ENCODE measurements around the gene NFIC.
"Not testable (repeated sequence)": the region's sequence is repeated elsewhere in the genome, so short reads cannot be mapped to it uniquely, and the experiment has no call there.

Gene NFIC

DNA sequence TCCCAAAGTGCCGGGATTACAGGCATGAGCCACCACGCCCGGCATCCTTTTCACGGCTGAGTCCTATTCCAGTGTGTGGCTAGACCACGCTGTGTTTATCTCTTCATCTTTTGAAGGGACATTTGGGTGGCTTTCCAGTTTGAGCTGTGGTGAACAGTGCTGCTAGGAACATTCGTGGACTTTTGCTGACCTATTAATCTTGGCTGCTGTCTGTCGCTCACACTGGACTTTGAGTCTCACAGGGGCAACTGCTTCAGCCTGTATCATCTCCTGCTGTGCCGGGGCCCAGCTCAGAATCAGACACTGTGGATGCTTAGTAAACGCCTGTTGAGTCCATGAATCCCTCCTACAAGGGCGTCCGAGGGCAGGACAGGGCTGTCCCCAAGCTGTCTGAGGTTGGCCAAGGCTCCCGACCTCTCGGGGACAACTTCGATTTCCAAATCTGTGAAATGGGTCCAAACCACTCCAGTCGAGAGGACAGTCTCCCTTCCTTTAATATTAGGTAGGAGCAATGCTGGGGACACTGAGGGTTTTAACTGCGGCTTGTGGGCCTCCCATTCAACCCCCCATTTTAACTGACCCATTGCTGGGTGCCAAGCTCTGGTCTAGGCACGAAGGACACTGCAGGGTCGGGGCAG is 65.5 kb downstream of the NFIC start:
- DNase-seq = no peak

DNA sequence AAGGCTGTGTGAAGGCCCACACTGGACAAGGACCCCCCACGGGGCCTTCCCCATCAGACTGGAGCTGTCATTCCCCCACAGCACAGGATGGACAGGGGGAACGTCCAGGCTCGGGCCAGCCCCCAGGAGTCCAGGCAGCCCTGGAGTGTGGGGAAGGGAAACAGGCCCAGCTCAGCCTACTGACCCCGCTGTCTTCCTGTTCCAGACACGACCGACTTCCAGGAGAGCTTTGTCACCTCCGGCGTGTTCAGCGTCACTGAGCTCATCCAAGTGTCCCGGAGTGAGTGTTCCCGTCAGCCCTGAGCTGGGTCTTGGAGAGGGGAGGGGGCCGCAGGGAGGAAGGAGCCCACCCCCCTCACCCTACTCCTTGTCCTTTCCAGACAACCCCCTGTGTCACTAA is 66.9 kb downstream of the NFIC start:
- DNase-seq = no peak

DNA sequence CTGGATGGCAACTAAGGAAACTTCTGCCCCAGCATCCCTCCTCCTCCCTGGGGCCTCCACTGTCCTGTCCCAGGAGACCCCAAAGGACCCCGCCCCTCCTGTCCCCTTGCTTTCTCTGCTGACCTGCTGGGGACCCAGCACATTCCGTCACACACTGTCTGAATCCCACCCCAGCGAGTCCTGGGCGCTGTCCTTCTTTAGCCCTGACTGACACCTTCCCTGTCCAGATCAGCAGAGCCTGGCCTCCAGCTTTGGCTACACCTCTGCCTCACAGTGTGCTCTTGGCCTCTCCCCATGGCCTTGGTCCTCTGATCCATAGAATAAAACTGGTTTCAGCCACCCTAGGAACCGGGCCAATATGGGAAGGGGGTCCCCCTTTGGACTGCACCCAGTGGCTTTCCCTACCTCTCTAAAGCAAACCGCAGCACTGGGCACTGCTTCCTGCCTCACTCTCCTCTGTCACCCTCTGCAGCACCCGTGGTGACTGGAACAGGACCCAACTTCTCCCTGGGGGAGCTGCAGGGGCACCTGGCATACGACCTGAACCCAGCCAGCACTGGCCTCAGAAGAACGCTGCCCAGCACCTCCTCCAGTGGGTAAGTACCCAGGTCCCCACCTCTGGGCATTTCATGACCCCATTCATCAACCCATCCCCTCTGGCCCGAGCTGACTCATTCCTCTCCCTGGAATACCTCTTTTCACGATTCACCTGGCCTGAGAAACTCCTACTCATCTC is 67.6 kb downstream of the NFIC start:
- no peak for DNase-seq

DNA sequence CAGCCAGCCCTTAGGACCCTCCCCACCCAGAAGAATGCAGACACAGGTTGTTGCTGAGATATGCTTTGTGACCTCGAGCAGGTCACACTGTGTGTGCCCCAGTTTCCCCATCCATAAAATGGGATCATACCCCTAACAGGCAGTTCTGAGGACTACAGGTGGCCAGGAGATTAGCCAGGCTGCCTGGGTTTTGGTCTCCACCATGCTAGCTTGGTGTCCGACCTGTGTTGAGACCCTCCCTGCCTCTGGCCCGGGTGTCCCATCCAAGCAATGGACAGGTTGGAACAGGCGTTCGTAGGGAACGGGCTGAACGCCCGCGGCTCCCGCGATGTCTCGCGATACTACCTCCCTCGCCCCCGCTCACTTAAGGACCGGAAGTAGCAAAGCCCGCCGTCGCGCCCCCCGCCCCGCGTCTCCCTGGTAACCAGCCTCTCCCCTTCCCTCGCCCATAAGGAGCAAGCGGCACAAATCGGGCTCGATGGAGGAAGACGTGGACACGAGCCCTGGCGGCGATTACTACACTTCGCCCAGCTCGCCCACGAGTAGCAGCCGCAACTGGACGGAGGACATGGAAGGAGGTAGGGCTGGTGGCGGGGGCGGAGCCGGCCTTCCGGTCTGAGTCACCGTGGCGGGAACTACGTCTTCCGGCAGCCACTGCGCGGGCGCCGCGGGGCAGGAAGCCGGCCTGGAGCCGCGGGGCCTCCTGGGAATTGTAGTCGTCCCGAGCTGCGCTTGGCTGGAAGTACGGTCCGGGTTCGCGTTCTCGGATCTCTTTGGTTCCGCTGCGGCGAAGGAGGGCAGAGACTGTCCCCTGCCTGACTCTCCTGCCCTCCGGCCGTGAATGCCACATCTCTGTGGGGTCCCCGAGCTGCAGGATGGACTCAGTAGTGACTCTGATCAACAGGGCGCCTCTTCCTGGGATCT is 68.5 kb downstream of the NFIC start:
- DNase-seq = peak; percentile 95

DNA sequence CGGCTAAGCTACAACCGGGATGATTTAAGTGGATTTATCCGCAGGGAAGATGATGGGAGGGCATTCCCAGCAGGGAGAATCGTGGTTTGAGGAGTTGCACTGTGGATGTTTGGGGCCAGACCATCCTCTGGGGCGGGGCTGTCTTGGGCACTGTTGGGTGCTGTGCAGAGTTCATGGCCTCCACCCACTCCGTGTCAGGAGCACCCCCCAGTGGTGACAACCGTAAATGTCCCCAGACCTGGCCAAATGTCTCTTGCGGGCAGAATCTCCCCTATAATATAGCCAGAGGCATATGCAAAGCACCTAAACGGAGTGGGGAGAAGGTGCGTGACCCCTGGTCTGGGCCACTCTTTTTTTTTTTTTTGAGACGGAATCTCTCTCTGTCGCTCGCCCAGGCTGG is 73.7 kb downstream of the NFIC start:
- DNase-seq = peak; percentile 6

DNA sequence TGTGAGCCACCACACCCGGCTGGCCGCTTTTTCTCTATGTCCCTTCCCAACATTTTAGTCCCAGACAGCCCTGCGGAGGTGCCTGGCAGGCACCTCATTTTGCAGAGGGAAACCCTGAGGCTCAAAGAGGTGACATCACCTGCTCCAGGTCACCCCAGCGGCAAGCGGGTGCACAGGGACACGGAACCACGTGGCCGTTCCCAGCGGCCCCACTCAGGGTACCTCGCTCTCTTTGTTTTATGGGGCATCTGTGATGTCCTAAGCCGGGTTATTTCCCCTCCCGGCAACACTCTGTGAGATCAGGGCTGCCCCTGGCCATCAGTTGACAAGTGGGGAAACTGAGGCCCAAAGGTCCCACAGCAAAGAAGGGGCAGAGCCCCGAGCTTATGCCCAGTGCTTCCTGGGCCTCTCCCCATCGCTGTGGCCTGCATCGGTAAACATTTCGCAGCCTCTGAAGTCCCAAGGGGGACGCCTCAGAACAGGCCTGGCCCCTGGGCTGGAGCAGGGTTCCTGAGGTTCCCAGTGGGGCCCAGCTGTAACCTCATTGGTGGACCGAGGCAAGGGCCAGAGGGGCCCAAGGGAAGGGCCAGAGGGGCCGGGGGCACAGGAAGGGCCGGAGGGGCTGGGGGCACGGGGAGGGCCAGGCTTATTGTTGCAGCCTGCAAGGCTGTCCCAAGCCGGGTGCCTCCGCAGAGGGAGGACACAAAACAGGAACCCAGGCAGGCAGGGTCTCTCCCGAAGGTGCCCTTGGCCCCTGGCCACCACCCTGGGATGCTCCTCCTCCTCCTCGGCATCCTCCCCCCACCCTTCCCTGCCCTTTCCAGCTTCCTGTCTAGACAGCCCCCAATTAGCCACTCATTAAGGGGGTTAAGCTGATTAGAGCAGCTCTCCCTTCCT is 75.0 kb downstream of the NFIC start:
- no peak for DNase-seq

DNA sequence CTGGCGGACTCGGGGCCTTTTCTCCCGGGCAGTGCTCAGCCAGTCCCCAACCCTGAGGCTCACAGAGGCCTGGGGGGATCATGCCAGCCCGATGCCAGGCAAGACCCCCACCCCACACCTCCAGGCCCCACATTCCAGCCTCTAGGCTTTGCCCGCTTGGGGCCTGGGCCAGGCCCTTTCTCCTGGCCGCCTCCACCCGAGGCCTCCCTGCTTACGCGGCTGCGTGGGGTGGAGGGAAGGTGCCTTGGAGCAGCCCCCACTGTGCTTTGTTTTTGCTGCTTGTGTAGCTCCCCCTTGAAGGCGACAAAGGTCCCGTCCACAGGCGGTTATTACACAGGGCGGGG is 75.6 kb downstream of the NFIC start:
- no peak for DNase-seq

DNA sequence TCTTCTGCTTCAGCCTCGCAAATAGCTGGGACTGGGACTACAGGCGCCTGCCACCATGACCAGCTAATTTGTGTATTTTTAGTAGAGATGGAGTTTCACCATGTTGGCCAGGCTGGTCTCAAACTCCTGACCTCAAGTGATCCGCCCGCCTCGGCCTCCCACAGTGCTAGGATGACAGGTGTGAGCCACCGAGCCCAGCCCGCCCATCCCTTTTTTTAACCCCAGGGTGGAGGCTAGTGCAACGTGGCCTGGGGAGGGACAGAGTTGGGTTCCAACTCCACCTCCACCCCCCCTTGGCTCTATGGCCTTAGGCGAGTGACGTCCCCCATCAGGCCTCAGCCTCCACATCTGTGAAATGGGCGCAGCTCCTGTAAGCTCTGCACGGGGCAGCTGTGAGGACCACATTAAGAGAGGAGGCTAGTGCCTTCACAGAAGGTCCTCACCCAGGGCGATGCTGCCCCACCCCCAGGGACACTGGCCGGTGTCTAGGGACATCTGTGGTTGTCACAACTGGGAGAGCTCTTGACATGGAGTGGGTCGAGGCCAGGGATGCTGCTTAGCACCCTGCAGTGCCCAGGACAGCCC is 76.2 kb downstream of the NFIC start:
- no peak for DNase-seq

DNA sequence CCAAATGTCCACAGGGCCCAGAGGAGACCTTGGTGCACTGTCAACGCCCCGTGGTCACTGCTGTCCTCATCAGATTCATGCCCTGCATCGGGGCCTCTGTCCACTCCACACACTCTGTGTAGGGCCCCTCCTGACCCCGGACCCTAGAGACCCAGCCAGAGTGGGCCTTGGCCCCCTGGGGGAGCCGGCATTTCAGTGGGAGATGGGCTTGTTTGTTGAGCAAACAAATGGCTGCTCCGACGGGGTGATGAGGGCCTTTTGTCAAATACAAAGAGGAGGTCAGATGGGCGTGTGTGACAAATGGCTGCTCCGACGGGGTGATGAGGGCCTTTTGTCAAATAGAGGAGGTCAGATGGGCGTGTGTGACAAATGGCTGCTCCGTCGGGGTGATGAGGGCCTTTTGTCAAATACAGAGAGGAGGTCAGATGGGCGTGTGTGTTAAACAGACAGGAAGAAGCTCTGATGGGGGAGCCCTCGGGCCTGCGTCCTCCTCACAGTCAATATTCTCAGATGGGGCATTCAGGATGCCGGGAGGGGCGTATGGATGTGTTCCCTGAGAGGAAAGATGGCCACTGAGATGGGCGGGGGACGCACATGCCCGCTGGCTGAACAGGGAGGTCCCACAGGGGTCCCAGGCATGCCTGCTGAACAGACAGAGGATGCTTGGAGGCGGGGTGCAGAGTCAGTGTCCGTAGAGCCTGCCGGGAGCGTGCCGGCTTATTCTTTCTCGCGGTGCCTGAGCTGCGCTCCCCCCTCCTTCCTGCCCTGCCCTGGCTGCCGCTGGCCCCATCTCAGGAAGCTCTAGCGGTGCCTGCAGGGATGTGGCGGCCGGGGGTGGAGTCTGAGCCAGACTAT is 77.7 kb downstream of the NFIC start:
- peak; percentile 6 for DNase-seq

DNA sequence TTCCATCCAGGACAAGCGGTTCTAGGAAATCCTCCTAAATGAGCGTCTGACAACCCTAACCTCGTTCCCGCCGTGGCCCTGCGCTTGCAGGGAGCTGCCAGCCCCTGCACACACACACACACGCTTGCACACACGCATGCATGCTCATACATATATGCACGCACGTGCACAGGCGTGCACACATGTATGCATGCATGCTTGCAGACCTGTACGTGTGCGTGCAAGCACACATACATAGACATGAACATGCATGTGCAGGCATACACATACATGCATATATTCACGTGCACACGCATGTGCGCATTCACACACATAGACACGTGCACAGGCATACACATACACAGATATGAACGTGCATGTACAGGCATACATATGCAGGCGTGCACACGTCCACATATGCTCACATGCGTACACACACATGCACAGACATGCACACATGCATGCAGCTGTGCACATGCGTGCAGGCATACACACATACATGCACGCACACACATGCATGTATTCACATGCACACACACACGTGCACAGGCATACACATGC is 78.4 kb downstream of the NFIC start:
- DNase-seq = no peak

DNA sequence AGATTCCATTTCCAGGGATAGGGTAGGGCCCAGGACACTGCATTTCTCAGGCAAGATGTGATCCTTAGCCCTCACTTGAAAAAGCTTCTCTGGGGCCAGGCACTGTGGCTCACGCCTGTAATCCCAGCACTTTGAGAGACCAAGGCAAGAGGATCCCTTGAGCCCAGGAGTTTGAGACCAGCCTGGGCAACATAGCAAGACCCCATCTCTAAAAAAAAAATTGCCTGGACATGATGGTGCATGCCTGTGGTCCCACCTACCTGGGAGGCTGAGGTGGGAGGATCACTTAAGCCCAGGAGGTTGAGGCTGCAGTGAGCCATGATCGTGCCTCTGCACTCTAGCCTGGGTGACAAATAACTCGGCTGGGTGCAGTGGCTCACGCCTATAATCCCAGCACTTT is 80.3 kb downstream of the NFIC start:
- not testable (repeated sequence) for DNase-seq

DNA sequence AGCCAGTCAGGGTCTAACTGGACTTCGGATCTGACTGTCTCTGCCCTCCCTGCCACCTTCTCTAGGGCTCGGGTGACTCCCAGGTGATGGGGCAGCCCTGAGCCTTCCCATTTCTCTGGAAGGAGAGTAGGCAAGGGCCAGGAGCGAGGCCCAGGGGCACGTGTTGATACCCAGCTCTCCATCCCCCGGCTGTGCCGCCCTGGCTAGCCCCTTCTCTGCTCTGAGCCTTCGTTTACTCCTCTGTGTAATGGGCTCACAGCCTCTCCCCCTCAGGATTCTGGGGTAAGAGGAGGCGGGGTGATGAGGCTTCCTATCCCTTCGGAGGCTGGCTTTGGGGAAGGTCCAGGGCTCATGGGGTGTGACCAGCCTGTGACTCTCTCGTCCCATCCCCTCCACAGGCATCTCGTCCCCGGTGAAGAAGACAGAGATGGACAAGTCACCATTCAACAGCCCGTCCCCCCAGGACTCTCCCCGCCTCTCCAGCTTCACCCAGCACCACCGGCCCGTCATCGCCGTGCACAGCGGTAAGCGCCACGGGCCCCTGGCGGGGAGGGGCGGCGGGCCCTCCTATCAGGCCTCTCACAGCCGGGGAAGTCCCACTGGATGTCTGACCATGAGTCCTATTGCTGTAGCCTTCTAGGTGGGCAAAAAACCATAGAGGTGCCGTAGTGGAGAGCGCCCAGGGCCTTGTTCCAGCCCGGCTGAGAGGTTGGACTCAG is 82.4 kb downstream of the NFIC start:
- DNase-seq = no peak

DNA sequence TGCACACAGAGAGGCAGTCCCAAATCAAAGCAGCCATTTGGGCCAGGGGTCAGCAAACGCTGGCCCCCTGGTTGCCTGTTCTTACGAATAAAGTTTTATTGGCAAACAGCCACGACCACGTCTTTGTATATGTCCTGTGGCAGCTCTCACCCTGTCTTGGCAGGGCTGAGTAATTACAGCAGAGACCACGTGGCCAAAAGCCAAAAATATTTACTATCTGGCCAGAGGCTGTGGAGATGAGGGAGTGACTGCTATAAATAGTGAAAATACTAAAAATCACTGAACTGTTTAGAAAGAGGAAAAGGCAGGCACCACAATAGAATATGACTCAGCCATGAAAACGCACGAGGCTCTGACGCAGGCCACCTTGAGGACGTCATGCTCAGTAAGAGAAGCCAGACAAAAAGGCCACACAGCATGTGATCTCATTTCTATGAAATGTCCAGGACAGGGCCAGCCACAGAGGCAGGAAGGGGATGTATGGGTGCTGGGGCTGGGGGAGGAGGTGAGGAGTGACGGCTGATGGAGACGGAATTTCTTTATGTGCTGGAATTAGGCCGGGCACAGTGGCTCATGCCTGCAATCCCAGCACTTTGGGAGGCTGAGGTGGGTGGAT is 84.5 kb downstream of the NFIC start:
- no peak for DNase-seq

DNA sequence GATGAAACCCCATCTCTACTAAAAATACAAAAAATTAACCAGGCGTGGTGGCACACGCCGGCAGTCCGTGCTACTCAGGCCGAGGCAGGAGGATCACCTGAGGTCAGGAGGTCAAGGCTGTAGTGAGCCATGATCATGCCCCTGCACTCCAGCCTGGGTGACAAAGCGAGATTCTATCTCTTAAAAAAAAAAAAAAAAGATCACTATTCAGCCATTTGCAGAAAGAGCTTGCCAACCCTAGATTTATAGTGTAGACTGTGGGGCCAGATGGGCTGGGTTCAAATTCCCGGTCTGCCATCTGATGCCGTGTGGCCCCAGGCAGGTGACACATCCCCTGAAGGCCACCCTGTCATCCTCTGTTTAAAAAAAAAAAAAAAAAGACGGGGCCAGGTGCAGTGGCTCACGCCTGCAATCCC is 85.1 kb downstream of the NFIC start:
- no peak for DNase-seq

DNA sequence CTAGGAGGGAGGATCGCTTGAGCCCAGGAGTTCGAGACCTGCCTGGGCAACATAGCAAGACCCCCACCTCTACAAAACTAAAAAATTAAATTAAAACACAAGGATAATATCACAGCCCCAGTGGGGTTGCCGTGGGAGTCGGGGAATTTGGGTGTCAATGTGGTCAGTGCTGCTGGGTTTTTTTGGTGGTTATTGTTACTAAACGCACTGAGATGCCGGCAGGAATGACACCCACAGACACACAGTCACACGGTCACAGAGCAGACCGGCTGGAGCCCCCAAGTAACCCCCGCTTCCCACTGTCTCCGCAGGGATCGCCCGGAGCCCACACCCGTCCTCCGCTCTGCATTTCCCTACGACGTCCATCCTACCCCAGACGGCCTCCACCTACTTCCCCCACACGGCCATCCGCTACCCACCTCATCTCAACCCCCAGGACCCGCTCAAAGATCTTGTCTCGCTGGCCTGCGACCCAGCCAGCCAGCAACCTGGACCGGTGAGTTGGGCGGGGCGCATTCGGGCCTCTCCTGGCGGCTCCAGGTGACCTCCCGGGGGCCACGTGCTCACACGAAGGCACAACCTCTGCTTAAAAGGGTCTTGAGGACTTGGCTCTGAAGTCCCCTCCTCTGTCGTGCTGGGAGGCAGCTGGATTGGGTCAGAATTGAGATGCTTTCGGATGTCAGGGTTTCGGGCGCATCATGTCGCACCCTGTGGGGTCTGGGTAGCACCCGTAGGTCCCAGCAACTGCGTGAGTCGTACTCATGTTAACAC is 86.0 kb downstream of the NFIC start:
- no peak for DNase-seq

DNA sequence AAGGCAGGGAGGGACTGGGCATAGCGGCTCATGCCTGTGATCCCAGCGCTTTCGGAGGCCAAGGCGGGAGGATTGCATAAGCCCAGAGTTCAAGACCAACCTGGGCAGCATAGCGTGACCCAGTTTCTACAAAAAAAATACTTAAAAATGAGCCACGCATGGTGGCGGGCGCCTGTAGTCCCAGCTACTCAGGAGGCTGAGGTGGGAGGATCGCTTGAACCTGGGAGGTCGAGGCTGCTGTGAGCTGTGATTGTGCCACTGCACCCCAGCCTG is 86.5 kb downstream of the NFIC start:
- not testable (repeated sequence) for DNase-seq

DNA sequence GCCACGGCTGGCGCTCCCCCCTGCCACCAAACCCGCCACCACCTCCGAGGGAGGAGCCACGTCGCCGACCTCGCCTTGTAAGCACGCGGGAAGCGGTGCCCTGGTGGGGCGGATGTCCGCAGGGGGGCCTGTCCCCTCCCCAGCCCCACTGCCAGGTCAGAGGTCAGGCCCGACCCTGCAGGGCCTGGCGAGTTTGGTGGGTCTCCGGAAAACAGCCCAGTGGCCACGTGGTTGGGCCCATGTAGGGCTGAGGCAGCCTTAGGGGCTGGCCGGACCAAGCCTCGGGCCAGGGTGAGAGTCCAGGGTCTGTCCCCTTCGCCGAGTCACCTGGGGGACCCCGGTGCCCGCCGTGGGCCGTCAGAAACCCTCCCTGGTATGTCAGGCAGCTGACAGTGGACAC is 87.5 kb downstream of the NFIC start:
- no peak for DNase-seq

DNA sequence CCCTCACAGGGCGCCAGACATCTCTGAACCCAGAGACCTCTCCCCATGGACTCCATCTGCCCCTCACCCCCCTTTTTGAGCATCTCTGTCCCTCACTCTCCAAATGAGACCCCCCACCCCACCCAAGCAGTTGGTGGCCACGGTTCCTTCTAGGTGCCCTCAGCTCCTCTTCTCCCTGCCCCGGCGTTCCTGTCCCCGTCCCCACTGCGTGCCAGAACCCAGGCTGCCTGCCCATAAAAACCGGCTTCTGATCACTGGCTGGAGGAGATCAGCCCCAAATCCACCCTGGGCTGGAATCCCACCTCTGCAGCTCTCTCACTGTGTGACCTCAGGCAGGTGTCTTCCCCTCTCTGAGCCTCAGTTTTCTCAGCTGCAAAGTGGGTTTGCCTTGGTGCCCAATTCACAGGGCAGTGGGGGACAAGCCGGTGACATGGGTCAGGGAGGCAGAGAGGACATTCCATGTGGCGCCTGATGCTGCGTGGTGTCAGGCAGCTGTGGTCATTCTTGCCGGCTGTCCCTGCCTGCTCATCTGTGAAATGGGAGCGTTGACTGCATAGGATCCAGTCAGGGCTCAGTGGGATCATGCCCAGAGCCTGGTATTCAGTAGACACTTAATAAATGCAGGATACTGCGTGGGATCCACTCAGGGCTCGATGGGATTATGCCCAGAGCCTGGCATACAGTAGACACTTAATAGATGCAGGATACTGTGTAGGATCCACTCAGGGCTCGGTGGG is 88.4 kb downstream of the NFIC start:
- DNase-seq = no peak

Data from COR-L47 (cell line).